ENCODE measurements around the gene SNAI3. TPM values are rescaled to one million over a fixed set of nuclear protein-coding genes. Genes with fewer than 3 reads are reported as not detected.

The SNAI3 gene
- total and polyA plus RNA-seq, 10 donors, result 4.8 to 7.8 (median 6.4) TPM

- Histone ChIP-seq H3K36me3 (peaks cover 0 to 59% (median 43%) of the 10 kb centered on the region in 6 donors), H3K4me3 (no peak overlapping the region), H3K27ac (no peak overlapping the region), H3K4me1 (peaks cover 0 to 21% (median 8%) of the 10 kb centered on the region in 6 donors), H3K27me3 (replicated peaks in 1 of 7) (no peaks in the 10 kb centered on the region), H3K9me3 (no peaks in the 10 kb centered on the region)
- TF ChIP-seq POLR2A (IDR thresholded peaks at IDR 0.05), result no peak
- TF ChIP-seq POLR2AphosphoS5 (IDR thresholded peaks at IDR 0.05), result peak in 1 of 3 donors; percentile 15
- no peak for TF ChIP-seq CTCF (IDR thresholded peaks at IDR 0.05 in 8 of 11, conservative IDR thresholded peaks at IDR 0.05 in 3 of 11)
- intact Hi-C loops (cut with DNase I; ENCODE audit: low total_unique reads), result no loop called here
- no peak for DNase-seq
- WGBS, 5 donors, result 66 to 86% (median 82%) methylated on average over 7 to 25 of the region's 25 CpGs
Measured at GRCh38 chr16:88712362-88712979, 26.2 kb upstream of the SNAI3 start.

DNA sequence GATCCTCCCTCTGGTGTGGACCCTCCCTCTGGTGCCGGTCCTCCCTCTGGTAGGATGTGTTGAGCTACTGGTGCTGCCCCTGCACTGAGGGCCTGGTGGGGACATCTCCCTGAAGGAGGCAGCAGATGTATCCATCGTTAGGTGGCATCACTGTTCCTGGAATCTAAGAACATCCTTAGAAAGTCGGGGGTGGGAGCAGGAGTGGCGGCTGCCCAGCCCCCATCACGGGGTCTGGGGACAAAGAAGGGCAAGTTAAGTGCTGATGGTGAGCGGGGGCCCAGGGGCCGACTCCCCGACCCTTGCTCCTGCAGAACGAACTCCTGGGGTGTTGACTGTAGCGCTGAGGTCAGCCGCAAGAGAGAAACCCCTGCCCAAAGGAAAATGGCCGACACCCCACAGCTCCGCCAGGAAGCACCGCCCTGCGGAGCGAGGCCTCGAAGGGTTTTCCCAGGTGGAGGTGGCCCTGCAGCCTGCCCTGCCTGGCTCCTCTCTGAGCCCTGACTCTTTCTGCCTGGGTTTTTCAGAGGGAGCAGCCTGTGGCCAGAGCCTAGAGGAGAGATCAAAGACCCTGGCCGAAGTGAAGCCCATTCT lies 25.5 kb upstream of the SNAI3 start:
- no peak for DNase-seq
- Histone ChIP-seq H3K9me3 (no peaks in the 10 kb centered on the region), H3K4me3 (no peak overlapping the region), H3K36me3 (peaks cover 0 to 53% (median 37%) of the 10 kb centered on the region in 6 donors), H3K4me1 (peaks cover 6 to 28% (median 15%) of the 10 kb centered on the region in 6 donors), H3K27ac (no peak overlapping the region), H3K27me3 (replicated peaks in 1 of 7) (no peaks in the 10 kb centered on the region)
- 80 to 90% (median 84%) methylated on average over 16 to 18 of the region's 18 CpGs for WGBS, 5 donors
- TF ChIP-seq POLR2AphosphoS5 (IDR thresholded peaks at IDR 0.05) (no peak), CTCF (IDR thresholded peaks at IDR 0.05 in 8 of 11, conservative IDR thresholded peaks at IDR 0.05 in 3 of 11) (no peak), POLR2A (IDR thresholded peaks at IDR 0.05) (no peak)
- intact Hi-C loops (cut with DNase I; ENCODE audit: low total_unique reads), result no loop called here

DNA sequence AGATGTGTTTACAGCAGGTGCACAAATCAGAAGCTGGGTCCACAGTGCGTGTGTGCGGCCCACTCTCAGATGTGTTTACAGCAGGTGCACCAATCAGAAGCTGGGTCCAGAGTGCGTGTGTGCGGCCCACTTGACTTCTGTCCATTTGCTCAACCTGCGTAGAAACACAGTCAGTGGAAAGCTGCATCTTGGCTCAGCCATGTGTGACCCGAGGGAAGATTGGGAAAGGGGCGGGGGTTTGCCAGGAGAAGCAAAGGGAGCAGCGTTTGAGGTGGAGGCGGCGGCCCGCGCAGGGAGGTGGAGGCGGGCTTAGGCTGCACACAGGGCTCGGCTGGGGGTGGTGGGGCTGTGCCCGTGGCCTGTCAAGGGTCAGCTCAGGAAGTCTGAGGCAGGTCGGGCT lies 24.2 kb upstream of the SNAI3 start:
- no peak for TF ChIP-seq CTCF (IDR thresholded peaks at IDR 0.05 in 8 of 11, conservative IDR thresholded peaks at IDR 0.05 in 3 of 11)
- TF ChIP-seq POLR2A (IDR thresholded peaks at IDR 0.05), result no peak
- TF ChIP-seq POLR2AphosphoS5 (IDR thresholded peaks at IDR 0.05), result no peak
- Histone ChIP-seq H3K9me3 (no peaks in the 10 kb centered on the region), H3K4me3 (no peak overlapping the region), H3K36me3 (peaks cover 0 to 40% (median 24%) of the 10 kb centered on the region in 6 donors), H3K4me1 (peaks cover 8 to 35% (median 21%) of the 10 kb centered on the region in 6 donors), H3K27ac (no peak overlapping the region), H3K27me3 (replicated peaks in 1 of 7) (no peaks in the 10 kb centered on the region)
- WGBS, 5 donors, result 70 to 82% (median 74%) methylated on average over 15 to 16 of the region's 16 CpGs
- intact Hi-C loops (cut with DNase I; ENCODE audit: low total_unique reads), result no loop called here
- no peak for DNase-seq

All from spleen (tissue), 11 donors.